OCI-LY3 (cell line): ENCODE measurements around the gene BACH2.

ENCODE experiments used
- H2AFZ ChIP-seq: fragments of 200-600, 300-600 bp; shearing (Covaris generic); 2 replicates; pipeline ENCODE4 v1.6.0; 2014; ENCODE audit warnings: antibody characterized with exemption, low read depth, low read length
- H3K27ac ChIP-seq: fragments of 200-600, 300-600 bp; sonication (generic); 2 replicates; pipeline ENCODE4 v1.5.1; 2014; ENCODE audit warnings: mild to moderate bottlenecking, low read length, moderate library complexity, mixed read lengths
- H3K27me3 ChIP-seq: fragments of 200-600, 300-600 bp; sonication (generic); 2 replicates; pipeline ENCODE4 v1.6.1; 2014; ENCODE audit warnings: low read depth, low read length, mixed read lengths
- H3K36me3 ChIP-seq: fragments of 200-600, 300-600 bp; sonication (generic); replicated peaks from 2 replicates; pipeline ENCODE3; 2014; ENCODE audit warnings: low read depth, low read length, mixed read lengths
- H3K4me1 ChIP-seq: fragments of 300-600, 200-600 bp; sonication (generic); 2 replicates; pipeline ENCODE4 v1.6.1; 2014; ENCODE audit warnings: low read length, mixed read lengths
- H3K4me2 ChIP-seq: fragments of 200-600, 300-600 bp; sonication (generic); 2 replicates; pipeline ENCODE4 v1.6.1; 2014; ENCODE audit warnings: low read length, mixed read lengths
- H3K4me3 ChIP-seq: fragments of 300-600, 200-600 bp; sonication (generic); 2 replicates; pipeline ENCODE4 v1.5.1; 2014; ENCODE audit warnings: antibody characterized with exemption, mild to moderate bottlenecking, low read length, moderate library complexity
- H3K79me2 ChIP-seq: fragments of 300-600, 200-600 bp; shearing (Covaris generic); 2 replicates; pipeline ENCODE4 v1.6.1; 2014; ENCODE audit warnings: mild to moderate bottlenecking, low read length, mixed read lengths
- H3K9ac ChIP-seq: fragments of 300-600, 200-600 bp; shearing (Covaris generic); 2 replicates; pipeline ENCODE4 v1.6.0; 2014; ENCODE audit warnings: mild to moderate bottlenecking, low read length, moderate library complexity
- H3K9me3 ChIP-seq: fragments of 200-600, 300-600 bp; shearing (Covaris generic); 2 replicates; pipeline ENCODE4 v1.6.1; 2014; ENCODE audit warnings: low read length, mixed read lengths; ENCODE audit not compliant: insufficient read depth
- H4K20me1 ChIP-seq: fragments of 200-600, 300-600 bp; sonication (generic); 2 replicates; pipeline ENCODE4 v1.6.1; 2016; ENCODE audit warnings: low read length, mixed read lengths; ENCODE audit not compliant: insufficient read depth
- EZH2phosphoT487 ChIP-seq: fragments of 200-600 bp; shearing (Covaris generic); IDR thresholded peaks from 2 replicates; pipeline ENCODE4 v1.6.1; 2018; ENCODE audit warnings: antibody characterized with exemption, mixed run types, low read depth
- TF ChIP-seq, protein P1 (sequence below): fragments of 200-600, 300-600 bp; sonication (generic); IDR thresholded peaks from 2 replicates; pipeline ENCODE4 v1.5.1; 2014; ENCODE audit warnings: antibody characterized with exemption, low read length, low read depth

BACH2 gene

DNA sequence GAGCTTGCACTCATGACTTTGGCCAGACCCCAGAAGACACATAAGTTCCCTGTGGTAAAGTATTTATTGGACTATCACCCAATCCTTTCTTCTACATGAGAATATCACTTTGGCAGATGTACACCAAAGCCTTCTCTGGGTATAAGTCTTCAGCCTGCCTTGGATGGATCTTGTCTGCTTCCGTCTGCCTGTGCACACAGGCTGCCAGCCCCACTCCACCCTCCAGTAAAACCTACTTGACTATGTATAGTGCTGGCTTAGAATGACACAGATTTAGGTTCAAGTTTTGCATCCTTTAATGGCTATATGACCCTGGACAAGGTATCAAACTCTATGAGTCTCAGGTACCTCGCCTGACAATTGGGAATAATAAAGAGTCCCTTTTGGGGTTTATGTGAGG, 63.4 kb downstream of the BACH2 start:
- H3K9me3 ChIP-seq, result no peaks in the 10 kb centered on the region
- no peak overlapping the region for H3K27ac ChIP-seq
- no peak overlapping the region for H3K4me2 ChIP-seq
- no peaks in the 10 kb centered on the region for H3K36me3 ChIP-seq
- H3K9ac ChIP-seq, result no peak overlapping the region
- no peak for TF ChIP-seq EZH2phosphoT487
- TF ChIP-seq, protein P1, sequence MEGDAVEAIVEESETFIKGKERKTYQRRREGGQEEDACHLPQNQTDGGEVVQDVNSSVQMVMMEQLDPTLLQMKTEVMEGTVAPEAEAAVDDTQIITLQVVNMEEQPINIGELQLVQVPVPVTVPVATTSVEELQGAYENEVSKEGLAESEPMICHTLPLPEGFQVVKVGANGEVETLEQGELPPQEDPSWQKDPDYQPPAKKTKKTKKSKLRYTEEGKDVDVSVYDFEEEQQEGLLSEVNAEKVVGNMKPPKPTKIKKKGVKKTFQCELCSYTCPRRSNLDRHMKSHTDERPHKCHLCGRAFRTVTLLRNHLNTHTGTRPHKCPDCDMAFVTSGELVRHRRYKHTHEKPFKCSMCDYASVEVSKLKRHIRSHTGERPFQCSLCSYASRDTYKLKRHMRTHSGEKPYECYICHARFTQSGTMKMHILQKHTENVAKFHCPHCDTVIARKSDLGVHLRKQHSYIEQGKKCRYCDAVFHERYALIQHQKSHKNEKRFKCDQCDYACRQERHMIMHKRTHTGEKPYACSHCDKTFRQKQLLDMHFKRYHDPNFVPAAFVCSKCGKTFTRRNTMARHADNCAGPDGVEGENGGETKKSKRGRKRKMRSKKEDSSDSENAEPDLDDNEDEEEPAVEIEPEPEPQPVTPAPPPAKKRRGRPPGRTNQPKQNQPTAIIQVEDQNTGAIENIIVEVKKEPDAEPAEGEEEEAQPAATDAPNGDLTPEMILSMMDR, result no peak
- H3K4me1 ChIP-seq, result no peaks in the 10 kb centered on the region
- H2AFZ ChIP-seq, result no peak overlapping the region
- H3K79me2 ChIP-seq, result no peaks in the 10 kb centered on the region
- H4K20me1 ChIP-seq, result no peaks in the 10 kb centered on the region
- no peaks in the 10 kb centered on the region for H3K27me3 ChIP-seq
- H3K4me3 ChIP-seq, result no peak overlapping the region

DNA sequence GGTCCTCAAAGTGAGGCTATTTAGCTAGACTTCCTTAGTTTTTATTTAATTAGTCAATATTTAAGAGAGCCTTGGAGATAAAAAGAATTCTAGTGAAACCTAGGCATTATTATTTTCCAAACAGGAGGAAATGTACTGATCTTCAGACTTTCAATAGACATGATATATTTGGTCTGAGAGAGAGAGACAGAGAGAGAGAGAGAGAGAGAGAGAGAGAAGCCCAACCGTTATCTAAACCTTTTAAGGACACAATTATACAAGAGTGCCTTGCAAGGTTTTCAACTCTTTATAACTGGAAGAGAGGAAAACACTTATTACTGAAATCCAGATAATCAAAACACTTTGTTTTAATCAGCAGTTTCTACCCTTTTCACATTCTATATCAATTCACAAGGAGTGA, 64.8 kb downstream of the BACH2 start:
- H3K9me3 ChIP-seq, result no peaks in the 10 kb centered on the region
- no peaks in the 10 kb centered on the region for H3K79me2 ChIP-seq
- H2AFZ ChIP-seq, result no peak overlapping the region
- H3K4me1 ChIP-seq, result no peaks in the 10 kb centered on the region
- no peak overlapping the region for H3K27ac ChIP-seq
- H3K9ac ChIP-seq, result no peak overlapping the region
- no peak overlapping the region for H3K4me2 ChIP-seq
- no peaks in the 10 kb centered on the region for H3K27me3 ChIP-seq
- TF ChIP-seq, protein P1, result no peak
- no peak for TF ChIP-seq EZH2phosphoT487
- no peak overlapping the region for H3K4me3 ChIP-seq
- no peaks in the 10 kb centered on the region for H4K20me1 ChIP-seq
- no peaks in the 10 kb centered on the region for H3K36me3 ChIP-seq

DNA sequence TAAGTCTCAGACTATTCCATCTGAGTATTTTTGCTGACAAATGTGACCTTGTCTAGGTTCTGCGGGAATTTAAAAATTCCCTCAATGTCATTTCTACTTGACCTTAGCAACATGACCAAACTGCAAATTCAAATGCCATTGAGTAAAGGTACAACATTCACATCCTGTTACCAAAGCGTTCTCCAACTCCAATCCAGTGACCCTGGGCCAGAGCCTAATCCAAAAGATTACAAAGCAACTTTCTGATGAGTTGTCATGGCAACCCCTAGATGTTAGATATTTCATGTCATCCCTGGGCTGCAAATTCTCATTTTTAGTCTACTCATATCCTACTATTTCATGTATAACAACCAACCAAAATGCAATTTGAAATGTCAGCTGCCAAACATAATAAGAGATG, 65.3 kb downstream of the BACH2 start:
- Histone ChIP-seq H3K27ac (no peak overlapping the region), H3K27me3 (no peaks in the 10 kb centered on the region), H2AFZ (no peak overlapping the region), H4K20me1 (no peaks in the 10 kb centered on the region), H3K79me2 (no peaks in the 10 kb centered on the region), H3K4me1 (no peaks in the 10 kb centered on the region), H3K9ac (no peak overlapping the region), H3K4me3 (no peak overlapping the region), H3K36me3 (peaks cover 1% of the 10 kb centered on the region), H3K9me3 (no peaks in the 10 kb centered on the region), H3K4me2 (no peak overlapping the region)
- TF ChIP-seq, protein P1, result no peak
- no peak for TF ChIP-seq EZH2phosphoT487

DNA sequence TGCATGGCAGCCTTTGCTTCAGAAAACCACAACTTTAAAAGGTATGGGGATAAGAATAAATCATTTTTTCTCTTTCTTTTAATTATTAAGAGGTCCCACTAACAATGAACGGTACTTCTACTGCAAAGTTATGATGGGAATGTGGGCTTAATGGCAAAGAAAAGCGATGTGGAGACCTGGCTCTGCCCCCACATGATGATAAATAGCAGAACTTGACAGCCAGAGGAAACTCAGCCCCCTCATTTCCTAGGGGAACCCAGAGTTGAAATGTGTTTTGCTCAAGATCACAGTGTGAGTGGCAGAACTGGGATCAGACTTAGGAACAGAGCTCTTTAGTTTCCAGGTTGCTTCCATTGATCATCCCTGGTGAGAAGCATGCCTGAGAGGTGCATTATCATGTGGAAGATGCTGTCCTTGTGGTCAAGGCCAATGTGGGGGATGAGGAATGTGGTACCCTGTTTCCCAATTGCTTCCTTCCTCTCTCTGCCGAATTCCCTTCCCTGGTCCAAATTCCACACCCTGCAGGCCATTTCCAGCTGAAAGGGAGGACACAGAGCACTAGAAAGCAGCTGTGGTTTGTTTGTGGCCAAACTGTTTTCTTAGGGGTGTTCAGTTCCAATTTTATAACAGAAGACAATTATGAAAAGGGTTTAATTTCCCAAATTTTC, 66.0 kb downstream of the BACH2 start:
- Histone ChIP-seq H3K4me1 (no peaks in the 10 kb centered on the region), H3K9me3 (no peaks in the 10 kb centered on the region), H3K27ac (no peak overlapping the region), H3K27me3 (no peaks in the 10 kb centered on the region), H3K9ac (no peak overlapping the region), H3K4me2 (no peak overlapping the region), H3K4me3 (no peak overlapping the region), H3K36me3 (peaks cover 2% of the 10 kb centered on the region), H2AFZ (no peak overlapping the region), H4K20me1 (no peaks in the 10 kb centered on the region), H3K79me2 (no peaks in the 10 kb centered on the region)
- TF ChIP-seq, protein P1, result no peak
- no peak for TF ChIP-seq EZH2phosphoT487
